Measurements from ENCODE around the gene CYB5R4. TPM values are rescaled to one million over a fixed set of nuclear protein-coding genes. Genes with fewer than 3 reads are reported as not detected.
A peak's percentile ranks its signal among the peaks of the same experiment; 100 is the strongest.

The CYB5R4 gene
- total and polyA plus RNA-seq, 2 of the 13 experiments (the other 11 are each of a cell fraction or from before 2014, with no cell fraction given): 5.3 to 26.1 TPM

DNA sequence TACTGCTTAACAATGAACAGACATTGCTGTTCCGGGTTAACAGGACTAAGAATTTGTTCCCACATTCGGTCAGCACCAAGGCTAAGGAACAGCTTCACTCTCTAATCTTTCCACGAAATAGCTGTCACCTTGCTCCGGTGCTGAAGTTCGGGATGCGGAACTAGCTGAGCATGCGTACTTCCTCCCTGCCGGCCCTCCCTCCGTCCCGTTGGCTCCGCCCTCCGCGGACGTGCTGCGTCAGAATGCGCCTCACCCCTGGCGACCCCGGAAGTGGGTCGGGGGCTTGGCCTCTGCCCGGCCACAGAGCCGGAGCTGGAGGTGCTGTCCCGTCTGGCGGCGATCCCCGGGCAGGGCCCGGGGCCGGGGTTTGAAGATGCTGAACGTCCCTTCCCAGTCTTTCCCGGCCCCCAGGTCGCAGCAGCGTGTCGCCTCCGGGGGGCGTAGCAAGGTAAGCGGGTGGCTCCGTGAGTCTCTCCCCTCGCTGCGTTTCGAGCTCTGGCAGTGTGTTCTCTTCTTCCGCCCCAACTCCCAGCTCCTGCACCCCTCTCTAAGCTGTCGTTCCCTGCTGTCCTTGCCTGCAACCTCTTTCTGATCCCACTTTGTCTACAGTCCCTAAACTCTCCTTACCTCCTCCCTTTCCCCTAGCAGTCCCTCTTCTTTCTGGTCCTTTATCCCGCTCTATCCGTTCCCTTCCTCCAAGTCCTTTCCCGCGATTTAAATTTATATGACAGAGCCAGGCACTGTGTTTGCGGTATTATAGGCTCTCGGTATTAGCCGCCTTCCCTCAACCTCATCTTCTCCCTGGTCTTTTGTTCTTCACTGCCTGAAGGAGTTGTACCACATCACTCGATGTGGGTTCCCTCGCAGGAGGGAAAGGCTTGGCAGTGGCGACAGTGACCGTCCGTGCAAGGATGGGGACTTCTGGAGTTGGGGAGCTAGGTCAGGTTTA lies at the start of gene CYB5R4 (continued):
- TF ChIP-seq, protein P1, sequence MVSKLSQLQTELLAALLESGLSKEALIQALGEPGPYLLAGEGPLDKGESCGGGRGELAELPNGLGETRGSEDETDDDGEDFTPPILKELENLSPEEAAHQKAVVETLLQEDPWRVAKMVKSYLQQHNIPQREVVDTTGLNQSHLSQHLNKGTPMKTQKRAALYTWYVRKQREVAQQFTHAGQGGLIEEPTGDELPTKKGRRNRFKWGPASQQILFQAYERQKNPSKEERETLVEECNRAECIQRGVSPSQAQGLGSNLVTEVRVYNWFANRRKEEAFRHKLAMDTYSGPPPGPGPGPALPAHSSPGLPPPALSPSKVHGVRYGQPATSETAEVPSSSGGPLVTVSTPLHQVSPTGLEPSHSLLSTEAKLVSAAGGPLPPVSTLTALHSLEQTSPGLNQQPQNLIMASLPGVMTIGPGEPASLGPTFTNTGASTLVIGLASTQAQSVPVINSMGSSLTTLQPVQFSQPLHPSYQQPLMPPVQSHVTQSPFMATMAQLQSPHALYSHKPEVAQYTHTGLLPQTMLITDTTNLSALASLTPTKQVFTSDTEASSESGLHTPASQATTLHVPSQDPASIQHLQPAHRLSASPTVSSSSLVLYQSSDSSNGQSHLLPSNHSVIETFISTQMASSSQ (IDR thresholded peaks at IDR 0.05; ENCODE audit: low read depth): no peak
- TF ChIP-seq, protein P1 (CRISPR knock-in tag; IDR thresholded peaks at IDR 0.05; ENCODE audit: borderline replicate concordance): peak; percentile 61; the same call in 1 of the 2 replicates
- TF ChIP-seq CC2D1A (CRISPR knock-in tag; IDR thresholded peaks at IDR 0.05) (no peak), ZC3H4 (CRISPR knock-in tag; IDR thresholded peaks at IDR 0.05; ENCODE audit: borderline replicate concordance) (peak; percentile 90), ZNF446 (CRISPR knock-in tag; IDR thresholded peaks at IDR 0.05) (peak; percentile 95; the same call in 1 of the 2 replicates), BRD4 (CRISPR knock-in tag; IDR thresholded peaks at IDR 0.05) (no peak), SMAD9 (CRISPR knock-in tag; IDR thresholded peaks at IDR 0.05) (0 out of 2 replicates have a peak, but pooled peaks have one; percentile 9), ZNF431 (CRISPR knock-in tag; IDR thresholded peaks at IDR 0.05; ENCODE audit: borderline replicate concordance, low read depth) (peak; percentile 87; the same call in 1 of the 2 replicates), ZNF20 (CRISPR knock-in tag; IDR thresholded peaks at IDR 0.05) (no peak), FOXA3 (CRISPR knock-in tag; IDR thresholded peaks at IDR 0.05) (peak; percentile 81), DR1 (CRISPR knock-in tag; IDR thresholded peaks at IDR 0.05) (peak; percentile 74; the same call in 1 of the 2 replicates), RFX3 (CRISPR knock-in tag; IDR thresholded peaks at IDR 0.05) (peak; percentile 69; the same call in 1 of the 2 replicates), ZNF343 (CRISPR knock-in tag; IDR thresholded peaks at IDR 0.05) (peak; percentile 88), NCOR1 (IDR thresholded peaks at IDR 0.05; ENCODE audit: borderline replicate concordance, low read length) (no peak), YEATS4 (CRISPR knock-in tag; IDR thresholded peaks at IDR 0.05; ENCODE audit: borderline replicate concordance) (peak; percentile 75; the same call in 1 of the 2 replicates), EED (CRISPR knock-in tag; IDR thresholded peaks at IDR 0.05) (peak; percentile 90; the same call in 1 of the 2 replicates), ZNF326 (CRISPR knock-in tag; IDR thresholded peaks at IDR 0.05; ENCODE audit: borderline replicate concordance) (0 out of 2 replicates have a peak, but pooled peaks have one; percentile 77), HNRNPH1 (optimal IDR thresholded peaks at IDR 0.05; ENCODE audit: low read depth, low read length) (no peak), ZFP1 (CRISPR knock-in tag; IDR thresholded peaks at IDR 0.05) (peak; percentile 88; the same call in 1 of the 2 replicates)
- TF ChIP-seq, protein P2, sequence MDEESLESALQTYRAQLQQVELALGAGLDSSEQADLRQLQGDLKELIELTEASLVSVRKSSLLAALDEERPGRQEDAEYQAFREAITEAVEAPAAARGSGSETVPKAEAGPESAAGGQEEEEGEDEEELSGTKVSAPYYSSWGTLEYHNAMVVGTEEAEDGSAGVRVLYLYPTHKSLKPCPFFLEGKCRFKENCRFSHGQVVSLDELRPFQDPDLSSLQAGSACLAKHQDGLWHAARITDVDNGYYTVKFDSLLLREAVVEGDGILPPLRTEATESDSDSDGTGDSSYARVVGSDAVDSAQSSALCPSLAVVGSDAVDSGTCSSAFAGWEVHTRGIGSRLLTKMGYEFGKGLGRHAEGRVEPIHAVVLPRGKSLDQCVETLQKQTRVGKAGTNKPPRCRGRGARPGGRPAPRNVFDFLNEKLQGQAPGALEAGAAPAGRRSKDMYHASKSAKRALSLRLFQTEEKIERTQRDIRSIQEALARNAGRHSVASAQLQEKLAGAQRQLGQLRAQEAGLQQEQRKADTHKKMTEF (CRISPR knock-in tag; IDR thresholded peaks at IDR 0.05): peak; percentile 95
- TF ChIP-seq, protein P3, sequence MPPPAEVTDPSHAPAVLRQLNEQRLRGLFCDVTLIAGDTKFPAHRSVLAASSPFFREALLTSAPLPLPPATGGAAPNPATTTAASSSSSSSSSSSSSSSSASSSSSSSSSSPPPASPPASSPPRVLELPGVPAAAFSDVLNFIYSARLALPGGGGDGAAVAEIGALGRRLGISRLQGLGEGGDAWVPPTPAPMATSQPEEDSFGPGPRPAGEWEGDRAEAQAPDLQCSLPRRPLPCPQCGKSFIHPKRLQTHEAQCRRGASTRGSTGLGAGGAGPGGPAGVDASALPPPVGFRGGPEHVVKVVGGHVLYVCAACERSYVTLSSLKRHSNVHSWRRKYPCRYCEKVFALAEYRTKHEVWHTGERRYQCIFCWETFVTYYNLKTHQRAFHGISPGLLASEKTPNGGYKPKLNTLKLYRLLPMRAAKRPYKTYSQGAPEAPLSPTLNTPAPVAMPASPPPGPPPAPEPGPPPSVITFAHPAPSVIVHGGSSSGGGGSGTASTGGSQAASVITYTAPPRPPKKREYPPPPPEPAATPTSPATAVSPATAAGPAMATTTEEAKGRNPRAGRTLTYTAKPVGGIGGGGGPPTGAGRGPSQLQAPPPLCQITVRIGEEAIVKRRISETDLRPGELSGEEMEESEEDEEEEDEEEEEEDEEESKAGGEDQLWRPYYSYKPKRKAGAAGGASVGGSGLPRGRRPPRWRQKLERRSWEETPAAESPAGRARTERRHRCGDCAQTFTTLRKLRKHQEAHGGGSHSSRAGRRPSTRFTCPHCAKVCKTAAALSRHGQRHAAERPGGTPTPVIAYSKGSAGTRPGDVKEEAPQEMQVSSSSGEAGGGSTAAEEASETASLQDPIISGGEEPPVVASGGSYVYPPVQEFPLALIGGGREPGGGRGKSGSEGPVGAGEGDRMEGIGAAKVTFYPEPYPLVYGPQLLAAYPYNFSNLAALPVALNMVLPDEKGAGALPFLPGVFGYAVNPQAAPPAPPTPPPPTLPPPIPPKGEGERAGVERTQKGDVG (CRISPR knock-in tag; IDR thresholded peaks at IDR 0.05; ENCODE audit: borderline replicate concordance): no peak

Measured in HepG2 (cell line).